ENCODE measurements around the gene CBR3.

DNA sequence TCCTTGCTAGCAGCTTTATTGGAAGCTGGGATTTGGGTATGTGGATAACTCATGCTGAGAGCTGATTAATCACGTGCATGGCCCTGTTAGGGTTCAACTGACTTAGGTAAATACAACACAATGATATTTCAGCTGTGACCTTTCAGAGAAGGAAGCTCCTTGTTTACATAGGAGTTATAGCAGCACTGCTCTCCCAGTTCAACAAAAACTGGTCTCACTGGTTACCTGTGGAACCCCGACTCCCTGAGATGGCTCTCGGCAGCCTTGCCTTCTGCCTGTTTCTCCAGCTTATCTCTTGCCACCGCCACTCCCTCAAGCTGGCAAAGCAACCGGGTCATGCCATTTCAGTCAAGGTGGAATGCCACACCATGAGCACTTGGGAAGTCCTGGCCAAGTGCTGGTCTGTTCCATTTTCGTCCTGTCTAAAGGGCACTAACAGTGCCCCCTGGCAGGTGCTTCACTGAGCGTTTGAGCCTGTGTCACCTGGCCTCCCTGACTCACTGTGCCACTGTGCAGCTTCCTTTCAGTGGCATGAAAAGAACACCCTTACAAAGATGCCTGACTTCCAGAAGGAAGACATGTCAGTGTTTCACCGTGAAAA is 53.3 kb downstream of the CBR3 start:
- TF ChIP-seq POLR2AphosphoS5 (IDR thresholded peaks at IDR 0.05; ENCODE audit: insufficient read depth, low read depth, low read length) (no peak), FOS (IDR thresholded peaks at IDR 0.05; ENCODE audit: borderline replicate concordance, insufficient read depth, low read length) (no peak), POLR2A (IDR thresholded peaks at IDR 0.05; ENCODE audit: low read depth, low read length) (no peak), GATA2 (IDR thresholded peaks at IDR 0.05; ENCODE audit: insufficient read depth, insufficient read length, low read depth, low read length) (no peak)
- TF ChIP-seq, protein P1, sequence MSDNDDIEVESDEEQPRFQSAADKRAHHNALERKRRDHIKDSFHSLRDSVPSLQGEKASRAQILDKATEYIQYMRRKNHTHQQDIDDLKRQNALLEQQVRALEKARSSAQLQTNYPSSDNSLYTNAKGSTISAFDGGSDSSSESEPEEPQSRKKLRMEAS (IDR thresholded peaks at IDR 0.05; ENCODE audit: insufficient read depth, insufficient read length): no peak
- TF ChIP-seq, protein P2, sequence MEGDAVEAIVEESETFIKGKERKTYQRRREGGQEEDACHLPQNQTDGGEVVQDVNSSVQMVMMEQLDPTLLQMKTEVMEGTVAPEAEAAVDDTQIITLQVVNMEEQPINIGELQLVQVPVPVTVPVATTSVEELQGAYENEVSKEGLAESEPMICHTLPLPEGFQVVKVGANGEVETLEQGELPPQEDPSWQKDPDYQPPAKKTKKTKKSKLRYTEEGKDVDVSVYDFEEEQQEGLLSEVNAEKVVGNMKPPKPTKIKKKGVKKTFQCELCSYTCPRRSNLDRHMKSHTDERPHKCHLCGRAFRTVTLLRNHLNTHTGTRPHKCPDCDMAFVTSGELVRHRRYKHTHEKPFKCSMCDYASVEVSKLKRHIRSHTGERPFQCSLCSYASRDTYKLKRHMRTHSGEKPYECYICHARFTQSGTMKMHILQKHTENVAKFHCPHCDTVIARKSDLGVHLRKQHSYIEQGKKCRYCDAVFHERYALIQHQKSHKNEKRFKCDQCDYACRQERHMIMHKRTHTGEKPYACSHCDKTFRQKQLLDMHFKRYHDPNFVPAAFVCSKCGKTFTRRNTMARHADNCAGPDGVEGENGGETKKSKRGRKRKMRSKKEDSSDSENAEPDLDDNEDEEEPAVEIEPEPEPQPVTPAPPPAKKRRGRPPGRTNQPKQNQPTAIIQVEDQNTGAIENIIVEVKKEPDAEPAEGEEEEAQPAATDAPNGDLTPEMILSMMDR (IDR thresholded peaks at IDR 0.05; ENCODE audit: extremely low read depth in 1 of 2, insufficient read depth in 1 of 2, low read depth in 1 of 2, low read length in 2 of 2): no peak

All from endothelial cell of umbilical vein (primary cell).